Uterus (tissue), 2 donors: ENCODE data around the gene KCNG2.

Experiments
- CTCF ChIP-seq, 4 experiments: fragments of 200-600 bp in 2 of 4; fragments of 450-650 bp in 2 of 4; sonication (generic) in 2 of 4; IDR thresholded peaks; one replicate each; pipeline ENCODE4 v1.5.1; 2016 to 2019; ENCODE audit warnings: antibody characterized with exemption in 4 of 4, mild to moderate bottlenecking in 2 of 4, moderate library complexity in 1 of 4
- POLR2A ChIP-seq, 2 donors: fragments of 450-650 bp; IDR thresholded peaks; one replicate each; pipeline ENCODE4 v1.6.1; 2016; ENCODE audit warnings: antibody characterized with exemption in 2 of 2, mild to moderate bottlenecking in 1 of 2, moderate library complexity in 1 of 2

- TF ChIP-seq CTCF (IDR thresholded peaks at IDR 0.05) (no peak), POLR2A (IDR thresholded peaks at IDR 0.05) (no peak)
Observed at GRCh38 chr18:79847606-79848293, 50.0 kb downstream of the KCNG2 start.
